Stimulated activated CD4-positive, alpha-beta T cell treated with anti-CD3 and anti-CD28 coated beads, Interleukin-1b, Interleukin-23, amount 100 ng/mL, for 4 hours (primary cell): ENCODE measurements around the gene S100A5.
"Not testable (repeated sequence)": the region's sequence is repeated elsewhere in the genome, so short reads cannot be mapped to it uniquely, and the experiment has no call there.

Experiments
- DNase-seq, 2 donors: peaks; one replicate each; pipeline ENCODE4 v3.0.0-alpha.2; 2020; ENCODE audit warnings: low read depth in 2 of 2

Gene S100A5

GRCh38 chr1:153566414-153567371 is 26.0 kb upstream of the S100A5 start:
- peak; percentile 75 to 82 for DNase-seq

GRCh38 chr1:153565529-153566374 is 25.0 kb upstream of the S100A5 start, which contains the start of gene S100A2:
Gene S100A2 (minus strand): TSS chr1:153565844. CDS start chr1:153563877, 1,967 bp downstream.
- peak in 1 of 2 donors; percentile 43 for DNase-seq

- no peak for DNase-seq
These were observed 23.3 kb upstream of the S100A5 start for GRCh38 chr1:153563991-153564390.

GRCh38 chr1:153563483-153563901 is 22.8 kb upstream of the S100A5 start:
- DNase-seq: no peak

GRCh38 chr1:153562021-153562420 is 21.3 kb upstream of the S100A5 start:
- not testable (repeated sequence) for DNase-seq

- no peak for DNase-seq
These were observed 20.8 kb upstream of the S100A5 start for GRCh38 chr1:153561466-153561985.

GRCh38 chr1:153560771-153561465 is 20.2 kb upstream of the S100A5 start:
- DNase-seq: no peak

GRCh38 chr1:153560241-153560640 is 19.5 kb upstream of the S100A5 start:
- no peak for DNase-seq

- no peak for DNase-seq
These were observed 17.1 kb upstream of the S100A5 start for GRCh38 chr1:153557877-153558276.

GRCh38 chr1:153556348-153556747 is 15.6 kb upstream of the S100A5 start:
- DNase-seq: no peak

GRCh38 chr1:153553830-153554541 is 13.3 kb upstream of the S100A5 start:
- no peak for DNase-seq

GRCh38 chr1:153553096-153553495 is 12.4 kb upstream of the S100A5 start:
- DNase-seq: no peak

GRCh38 chr1:153552335-153552734 is 11.6 kb upstream of the S100A5 start:
- DNase-seq: no peak

GRCh38 chr1:153550827-153551500 is 10.2 kb upstream of the S100A5 start:
- no peak for DNase-seq

GRCh38 chr1:153550398-153550758 is 9.6 kb upstream of the S100A5 start:
- DNase-seq: no peak

GRCh38 chr1:153549741-153550397 is 9.1 kb upstream of the S100A5 start:
- DNase-seq: no peak

- no peak for DNase-seq
These were observed 8.3 kb upstream of the S100A5 start, which contains the start of gene S100A3 for GRCh38 chr1:153548722-153549688. Gene S100A3 (minus strand): TSS chr1:153549258. CDS start chr1:153548485, 773 bp downstream.
